Measurements from ENCODE around the gene UBE2V1.
"Not testable (repeated sequence)": the region's sequence is repeated elsewhere in the genome, so short reads cannot be mapped to it uniquely, and the experiment has no call there.

The UBE2V1 gene

GRCh38 chr20:50112512-50113419 lies at the start of gene UBE2V1:
Gene UBE2V1, minus strand, starts transcription at chr20:50113150. Its CDS starts 22 bp downstream, at chr20:50113128.
- peak; percentile 82 for DNase-seq

DNA sequence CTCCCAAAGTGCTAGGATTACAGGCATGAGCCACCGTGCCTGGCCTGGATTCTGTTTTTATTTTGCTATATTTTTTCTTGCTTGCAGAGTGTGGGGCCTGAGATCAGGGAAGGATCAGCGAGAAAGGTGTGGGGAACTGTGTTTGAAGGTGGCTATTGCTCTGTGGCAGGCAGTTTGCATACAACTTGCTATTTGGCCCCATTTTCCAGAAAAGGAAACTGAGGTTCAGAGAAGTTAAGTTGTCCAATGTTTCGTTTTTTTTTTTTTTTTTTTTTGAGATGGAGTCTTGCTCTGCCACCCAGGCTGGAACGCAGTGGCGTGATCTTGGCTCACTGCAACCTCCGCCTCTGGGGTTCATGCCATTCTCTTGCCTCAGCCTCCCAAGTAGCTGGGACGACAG lies 48.5 kb upstream of the UBE2V1 start:
- DNase-seq = not testable (repeated sequence)

DNA sequence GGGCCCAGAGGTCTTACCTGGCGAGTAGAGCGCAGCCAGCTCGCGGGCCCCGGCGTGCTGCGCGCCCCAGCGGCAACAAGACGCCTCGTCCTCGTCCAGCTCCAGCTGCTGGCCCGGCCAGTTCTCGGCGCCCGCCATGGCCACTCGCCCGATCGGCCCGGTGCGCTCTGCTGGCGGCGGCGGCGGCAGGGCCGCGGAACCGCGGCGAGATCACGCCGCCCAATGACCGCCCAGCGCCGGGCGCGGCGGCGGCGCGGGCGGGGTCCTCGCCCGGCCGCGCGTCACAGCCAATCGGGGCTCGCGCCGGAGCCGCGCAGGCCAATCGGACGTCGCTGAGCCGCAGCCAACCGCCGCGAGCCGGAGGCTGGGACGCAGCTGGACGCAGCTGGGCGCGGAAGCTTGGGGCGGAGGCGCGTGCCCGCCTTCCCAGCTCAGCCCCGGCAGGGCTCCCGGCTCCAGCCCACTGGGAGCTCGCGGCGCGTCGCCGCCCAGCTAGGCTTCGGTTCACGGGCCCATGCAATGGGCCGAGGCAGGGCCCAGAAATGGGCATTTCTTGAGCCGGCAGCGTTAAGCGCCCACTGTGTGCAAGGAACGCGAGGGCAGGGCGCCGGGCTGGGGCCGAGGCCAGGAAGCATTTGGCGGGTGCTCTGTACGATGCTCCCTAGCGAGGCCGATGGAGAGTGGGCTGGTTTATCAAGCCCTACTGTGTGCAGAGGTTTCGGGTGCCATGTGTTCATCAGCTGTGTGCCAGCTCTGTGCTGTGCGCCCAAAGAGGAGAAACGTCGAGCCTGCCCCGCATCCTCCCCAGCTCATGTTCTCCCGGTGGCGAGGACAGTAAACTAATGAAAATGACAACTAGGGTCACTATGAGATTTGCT lies 40.8 kb upstream of the UBE2V1 start, which contains the start of gene PEDS1:
TSS of gene PEDS1 (minus strand) at position 224 of the 878 bp plus-strand sequence. CDS start at position 138, 86 bp downstream.
- peak; percentile 90 for DNase-seq

DNA sequence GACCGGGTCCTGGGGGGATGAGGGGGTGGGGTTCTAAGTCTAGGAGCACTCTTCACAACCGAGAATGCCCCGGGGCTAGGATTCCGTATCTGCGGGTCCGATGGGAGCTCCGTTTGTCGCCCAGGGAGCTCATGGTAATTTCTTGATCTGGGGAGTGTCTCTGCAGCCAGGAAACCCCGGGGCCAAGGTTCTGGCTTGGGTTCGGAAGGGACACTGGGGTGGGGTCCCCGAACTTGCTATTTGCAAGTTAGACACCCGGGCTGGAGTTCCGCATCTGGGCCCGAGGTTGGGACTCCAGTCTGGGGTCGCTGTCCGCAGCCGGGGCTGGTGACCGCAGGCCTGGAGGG lies 40.2 kb upstream of the UBE2V1 start:
- DNase-seq = no peak

- DNase-seq = no peak
These were observed 39.6 kb upstream of the UBE2V1 start for GRCh38 chr20:50152394-50153152.

DNA sequence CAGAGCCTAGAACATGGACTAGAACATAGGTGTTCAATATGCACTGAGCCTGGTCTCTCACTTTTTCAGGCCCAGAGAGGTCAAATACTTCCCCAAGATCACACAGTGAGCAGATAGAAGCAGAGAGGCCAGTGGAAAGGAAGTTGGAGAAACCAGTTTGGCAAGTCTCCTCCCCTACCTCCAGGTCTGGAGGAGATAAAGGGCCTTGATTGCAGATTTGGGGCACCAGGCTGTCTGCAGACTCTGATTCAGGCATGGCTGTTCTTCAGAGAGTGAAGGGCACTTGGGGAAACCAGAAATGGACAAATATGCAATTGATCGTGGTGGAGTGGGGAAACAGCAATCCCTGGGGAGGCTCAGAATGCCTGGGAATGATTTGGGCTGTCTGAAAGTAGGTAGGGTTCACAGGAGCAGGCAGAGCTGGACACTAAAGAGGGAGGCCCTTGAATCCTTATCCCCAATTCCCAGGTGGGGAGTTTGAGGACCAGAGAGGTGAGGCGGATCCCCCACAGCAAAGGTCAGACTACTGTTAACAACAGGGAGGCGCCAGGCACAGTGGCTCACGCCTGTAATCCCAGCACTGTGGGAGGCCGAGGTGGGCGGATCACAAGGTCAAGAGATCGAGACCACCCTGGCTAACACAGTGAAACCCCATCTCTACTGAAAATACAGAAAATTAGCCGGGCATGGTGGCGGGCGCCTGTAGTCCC lies 38.2 kb upstream of the UBE2V1 start:
- no peak for DNase-seq

GRCh38 chr20:50149481-50150254 lies 36.7 kb upstream of the UBE2V1 start:
- no peak for DNase-seq

- no peak for DNase-seq
These were observed 34.0 kb upstream of the UBE2V1 start for GRCh38 chr20:50146732-50147662.

- peak; percentile 42 for DNase-seq
These were observed 33.3 kb upstream of the UBE2V1 start for GRCh38 chr20:50146214-50146613.

GRCh38 chr20:50145566-50145965 lies 32.6 kb upstream of the UBE2V1 start:
- no peak for DNase-seq

- peak; percentile 97 for DNase-seq
These were observed 31.4 kb upstream of the UBE2V1 start for GRCh38 chr20:50144362-50144761.

- DNase-seq = no peak
These were observed 29.9 kb upstream of the UBE2V1 start for GRCh38 chr20:50142812-50143211.

DNA sequence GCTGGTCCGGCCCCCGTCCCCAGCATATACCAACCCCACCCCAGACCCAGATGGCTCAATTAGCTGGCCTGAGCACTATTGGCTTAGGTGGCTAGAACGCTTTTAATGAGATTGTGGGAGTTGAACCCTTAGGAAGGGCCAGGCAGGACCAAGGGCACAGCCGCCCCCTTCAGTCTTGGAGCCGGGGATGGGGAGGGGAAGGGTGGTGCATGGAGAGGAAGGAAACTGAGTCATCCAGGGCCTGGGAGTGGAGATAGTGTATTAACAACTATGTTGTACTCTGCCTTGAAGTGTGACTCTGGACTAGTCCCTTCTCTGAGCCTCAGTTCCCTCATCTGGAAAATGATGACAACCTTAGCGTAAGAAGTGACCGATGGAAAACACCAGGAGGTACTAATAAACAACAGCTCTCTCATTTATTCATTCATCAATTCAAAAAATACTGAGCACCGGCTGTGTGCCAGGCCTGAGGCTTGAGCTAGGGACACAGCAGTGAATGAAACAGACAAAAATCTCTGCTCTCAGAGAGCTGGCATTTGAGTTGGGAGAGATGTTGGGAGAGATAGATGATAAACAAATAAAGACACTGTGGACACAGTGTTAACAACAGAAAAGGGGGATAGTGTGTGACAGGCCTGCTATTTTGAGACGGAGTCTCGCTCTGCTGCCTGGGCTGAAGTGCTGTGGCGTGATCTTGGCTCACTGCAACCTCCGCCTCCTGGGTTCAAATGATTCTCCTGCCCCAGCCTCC lies 29.0 kb upstream of the UBE2V1 start:
- DNase-seq = no peak

- no peak for DNase-seq
These were observed 28.2 kb upstream of the UBE2V1 start for GRCh38 chr20:50141018-50141675.

DNA sequence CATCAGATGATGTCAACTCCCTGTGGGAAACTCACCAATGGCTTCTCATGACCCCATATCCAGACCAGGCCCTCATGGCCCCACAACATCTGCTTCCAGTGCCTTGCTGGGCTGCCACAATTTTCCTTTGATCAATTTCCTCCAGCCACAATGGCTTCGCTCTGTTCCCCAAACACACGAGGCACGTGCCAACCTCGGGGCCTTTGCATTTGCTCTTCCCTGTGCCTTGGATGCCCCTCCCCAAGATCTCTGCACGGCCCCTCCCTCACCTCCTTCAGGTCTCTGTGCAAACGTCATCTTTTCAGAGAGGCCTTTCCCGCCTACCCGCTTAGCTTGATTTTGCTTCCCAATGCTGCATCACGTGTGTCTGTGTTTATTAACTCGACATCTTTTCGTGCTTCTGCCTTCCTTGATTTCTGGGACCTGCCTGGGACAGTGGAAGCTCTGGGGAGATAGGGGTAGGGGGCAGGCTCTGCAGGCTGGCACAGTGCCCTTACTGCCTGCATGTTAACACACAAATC lies 27.4 kb upstream of the UBE2V1 start:
- DNase-seq = no peak

- no peak for DNase-seq
These were observed 25.8 kb upstream of the UBE2V1 start for GRCh38 chr20:50138479-50139393.

- no peak for DNase-seq
These were observed 25.1 kb upstream of the UBE2V1 start for GRCh38 chr20:50138120-50138478.

GRCh38 chr20:50137702-50138101 lies 24.8 kb upstream of the UBE2V1 start:
- DNase-seq = not testable (repeated sequence)
